ENCODE measurements around the gene OPN1SW. TPM values are rescaled to one million over a fixed set of nuclear protein-coding genes. Genes with fewer than 3 reads are reported as not detected.

OPN1SW gene
- total RNA-seq, 2 experiments from 2014 or later, result not detected

GRCh38 chr7:128770233-128770632 lies 5.4 kb downstream of the OPN1SW start:
- POLR2A ChIA-PET, result interaction anchor here (0.6 kb wide), 1 partner anchor 39 kb away, joined by 3 read pairs; no protein-coding TSS in a partner anchor
- CTCF ChIA-PET, result no interaction called here

GRCh38 chr7:128767475-128768110 lies 8.0 kb downstream of the OPN1SW start:
- CTCF ChIA-PET, result interaction anchor here (0.6 kb wide), 1 partner anchor 245 kb away, joined by 3 read pairs; no protein-coding TSS in a partner anchor
- POLR2A ChIA-PET, result no interaction called here

- ChIA-PET POLR2A (no interaction called here), CTCF (no interaction called here)
These were observed 12.1 kb downstream of the OPN1SW start for GRCh38 chr7:128763541-128763940.

- CTCF ChIA-PET, result no interaction called here
- POLR2A ChIA-PET, result no interaction called here
These were observed 16.4 kb downstream of the OPN1SW start for GRCh38 chr7:128759242-128759641.

GRCh38 chr7:128758553-128758952 lies 17.0 kb downstream of the OPN1SW start:
- ChIA-PET POLR2A (no interaction called here), CTCF (no interaction called here)

- ChIA-PET POLR2A (no interaction called here), CTCF (interaction anchor here (1.0 kb wide), 1 partner anchor 275 kb away, joined by 3 read pairs; no protein-coding TSS in a partner anchor)
These were observed 18.4 kb downstream of the OPN1SW start for GRCh38 chr7:128757203-128757602.

GRCh38 chr7:128755819-128756476 lies 19.6 kb downstream of the OPN1SW start:
- POLR2A ChIA-PET, result no interaction called here
- CTCF ChIA-PET, result interaction anchor here (1.4 to 1.7 kb wide), 2 partner anchors 16 to 128 kb away, joined by 3 to 4 read pairs; no protein-coding TSS in a partner anchor

GRCh38 chr7:128755075-128755818 lies 20.3 kb downstream of the OPN1SW start:
- POLR2A ChIA-PET, result interaction anchor here (0.5 to 1.2 kb wide), 3 partner anchors 16 to 620 kb away, joined by 3 to 6 read pairs (median 3); partner anchors contain the start of gene CALU

GRCh38 chr7:128752251-128752650 lies 23.3 kb downstream of the OPN1SW start:
- ChIA-PET CTCF (no interaction called here), POLR2A (no interaction called here)

More at GRCh38 chr7:128755075-128755818, 20.3 kb downstream of the OPN1SW start:
- CTCF ChIA-PET, result interaction anchor here (1.4 to 1.7 kb wide), 2 partner anchors 15 to 128 kb away, joined by 3 to 4 read pairs; no protein-coding TSS in a partner anchor

GRCh38 chr7:128747327-128748079 lies 28.1 kb downstream of the OPN1SW start:
- ChIA-PET CTCF (no interaction called here), POLR2A (interaction anchor here (0.6 kb wide), 1 partner anchor 250 kb away, joined by 4 read pairs; no protein-coding TSS in a partner anchor)

- POLR2A ChIA-PET, result no interaction called here
- CTCF ChIA-PET, result no interaction called here
These were observed 29.9 kb downstream of the OPN1SW start for GRCh38 chr7:128745706-128746105.

GRCh38 chr7:128744366-128744905 lies 31.2 kb downstream of the OPN1SW start:
- ChIA-PET POLR2A (no interaction called here), CTCF (no interaction called here)

GRCh38 chr7:128743112-128743772 lies 32.4 kb downstream of the OPN1SW start:
- ChIA-PET CTCF (no interaction called here), POLR2A (interaction anchor here (0.7 kb wide), 1 partner anchor 190 kb away, joined by 3 read pairs; no protein-coding TSS in a partner anchor)

- POLR2A ChIA-PET, result no interaction called here
- CTCF ChIA-PET, result no interaction called here
These were observed 33.4 kb downstream of the OPN1SW start for GRCh38 chr7:128742206-128742605.

- ChIA-PET POLR2A (no interaction called here), CTCF (no interaction called here)
These were observed 34.1 kb downstream of the OPN1SW start for GRCh38 chr7:128741491-128741890.

GRCh38 chr7:128740996-128741395 lies 34.6 kb downstream of the OPN1SW start:
- CTCF ChIA-PET, result no interaction called here

GRCh38 chr7:128739990-128740682 lies 35.5 kb downstream of the OPN1SW start:
- ChIA-PET POLR2A (interaction anchor here (0.5 to 1.4 kb wide), 2 partner anchors 12 to 123 kb away, joined by 3 to 4 read pairs; partner anchors contain the start of gene ATP6V1F), CTCF (interaction anchor here (1.3 kb wide), 1 partner anchor 16 kb away, joined by 3 read pairs; no protein-coding TSS in a partner anchor)

More at GRCh38 chr7:128740996-128741395, 34.6 kb downstream of the OPN1SW start:
- POLR2A ChIA-PET, result no interaction called here
